ENCODE measurements around the gene PHETA2.
A peak's percentile ranks its signal among the peaks of the same experiment; 100 is the strongest.
"Not testable (repeated sequence)": the region's sequence is repeated elsewhere in the genome, so short reads cannot be mapped to it uniquely, and the experiment has no call there.

The PHETA2 gene

GRCh38 chr22:42111798-42112197 is 37.8 kb downstream of the PHETA2 start:
- no peak for DNase-seq

GRCh38 chr22:42112793-42113192 is 38.7 kb downstream of the PHETA2 start:
- DNase-seq, result peak; percentile 14 to 25

- DNase-seq, result peak; percentile 63 to 78
Observed at GRCh38 chr22:42114721-42115120, 40.7 kb downstream of the PHETA2 start.

- peak; percentile 89 to 91 for DNase-seq
Observed at GRCh38 chr22:42115420-42115830, 41.4 kb downstream of the PHETA2 start.

GRCh38 chr22:42116848-42117424 is 42.9 kb downstream of the PHETA2 start:
- DNase-seq, result no peak

- peak; percentile 59 to 71 for DNase-seq
Observed at GRCh38 chr22:42120231-42121021, 46.4 kb downstream of the PHETA2 start.

GRCh38 chr22:42123529-42123928 is 49.5 kb downstream of the PHETA2 start:
- not testable (repeated sequence) for DNase-seq

GRCh38 chr22:42127606-42128005 is 53.6 kb downstream of the PHETA2 start:
- DNase-seq, result no peak

GRCh38 chr22:42128007-42128406 is 54.0 kb downstream of the PHETA2 start:
- DNase-seq, result not testable (repeated sequence)
